Stimulated activated naive CD8-positive, alpha-beta T cell treated with anti-CD3 and anti-CD28 coated beads, Interleukin-15, Interleukin-2, amounts not matched to agents 100 U/mL and 50 U/mL, for 24 hours (primary cell): ENCODE data around the gene KLK12.

ENCODE experiments used
- ATAC-seq: fragments of 150-1000 bp; cut with Tn5 transposase; one replicate; pipeline ENCODE4 v1.10.0; 2021
- DNase-seq: peaks from one replicate; pipeline ENCODE4 v3.0.0; 2021

The KLK12 gene

GRCh38 chr19:50981587-50982146 lies 53.1 kb downstream of the KLK12 start:
- ATAC-seq (no peak), DNase-seq (no peak)

GRCh38 chr19:50980208-50980607 lies 54.6 kb downstream of the KLK12 start:
- no peak for ATAC-seq
- DNase-seq, result no peak

GRCh38 chr19:50979758-50980157 lies 55.0 kb downstream of the KLK12 start:
- ATAC-seq (no peak), DNase-seq (no peak)
